Upper lobe of left lung (tissue), 4 donors: ENCODE measurements around the gene XRCC6.

Experiments
- CTCF ChIP-seq, 6 experiments: fragments of 450-650 bp in 4 of 6; fragments of 200-600 bp in 2 of 6; sonication (generic) in 2 of 6; IDR thresholded peaks; one replicate each; pipeline ENCODE4 v1.5.1; 2016 to 2019; ENCODE audit warnings: antibody characterized with exemption in 6 of 6
- EP300 ChIP-seq, 4 donors: sonication (generic); formaldehyde crosslinking; IDR thresholded peaks; one replicate each; pipeline ENCODE4 v1.5.1; 2017; ENCODE audit warnings: antibody characterized with exemption in 4 of 4, control low read depth in 2 of 4
- POLR2A ChIP-seq, 4 donors: fragments of 450-650 bp; IDR thresholded peaks; one replicate each; pipeline ENCODE4 v1.5.1; 2016 to 2017; ENCODE audit warnings: antibody characterized with exemption in 4 of 4, mild to moderate bottlenecking in 2 of 4

- TF ChIP-seq POLR2A (IDR thresholded peaks at IDR 0.05) = no peak
- TF ChIP-seq CTCF (IDR thresholded peaks at IDR 0.05) = no peak
- no peak for TF ChIP-seq EP300 (IDR thresholded peaks at IDR 0.05)
These were observed 17.2 kb upstream of the XRCC6 start for GRCh38 chr22:41603873-41604332.
